Endothelial cell (in vitro differentiated cells): Measurements from ENCODE around the gene EPHB1. TPM values are rescaled to one million over a fixed set of nuclear protein-coding genes. Genes with fewer than 3 reads are reported as not detected.

Experiments used
- DNase-seq: peaks from one replicate; pipeline ENCODE4 v3.0.0; 2021; ENCODE audit warnings: low spot score
- H3K27ac Mint-ChIP-seq: one replicate; pipeline ENCODE4 v1.8.0; 2021; ENCODE audit warnings: mixed read lengths, inconsistent platforms; ENCODE audit not compliant: unreplicated experiment
- H3K27me3 Mint-ChIP-seq: one replicate; pipeline ENCODE4 v1.8.0; 2021; ENCODE audit warnings: mild to moderate bottlenecking, moderate library complexity, mixed read lengths, inconsistent platforms; ENCODE audit not compliant: unreplicated experiment
- H3K36me3 Mint-ChIP-seq: one replicate; pipeline ENCODE4 v1.8.0; 2021; ENCODE audit warnings: mild to moderate bottlenecking, low read depth, mixed read lengths, inconsistent platforms; ENCODE audit not compliant: unreplicated experiment
- H3K4me1 Mint-ChIP-seq: one replicate; pipeline ENCODE4 v1.8.0; 2021; ENCODE audit warnings: mild to moderate bottlenecking, mixed read lengths, inconsistent platforms; ENCODE audit not compliant: unreplicated experiment
- H3K4me3 Mint-ChIP-seq: one replicate; pipeline ENCODE4 v1.8.0; 2021; ENCODE audit warnings: mild to moderate bottlenecking, mixed read lengths, inconsistent platforms; ENCODE audit not compliant: unreplicated experiment
- H3K9me3 Mint-ChIP-seq: one replicate; pipeline ENCODE4 v1.8.0; 2021; ENCODE audit warnings: mixed read lengths, inconsistent platforms; ENCODE audit not compliant: unreplicated experiment
- total RNA-seq: library from RNA; stranded (reverse); fragmentation: NEBNext Ultra II Directional; extraction: Animal tissue kit (Norgen Biotek cat#: 25700); gene quantifications from one replicate; pipeline ENCODE4 v1.2.1, GENCODE V29; 2021; ENCODE audit not compliant: unreplicated experiment
- TF ChIP-seq, protein P1 (sequence below): fragments of 200-600 bp; sonication (generic); IDR thresholded peaks from one replicate; pipeline ENCODE4 v1.5.0; 2021; ENCODE audit warnings: antibody characterized with exemption; ENCODE audit not compliant: unreplicated experiment

EPHB1 gene
- total RNA-seq, 1 donor from 2014 or later, result 5.7 TPM

DNA sequence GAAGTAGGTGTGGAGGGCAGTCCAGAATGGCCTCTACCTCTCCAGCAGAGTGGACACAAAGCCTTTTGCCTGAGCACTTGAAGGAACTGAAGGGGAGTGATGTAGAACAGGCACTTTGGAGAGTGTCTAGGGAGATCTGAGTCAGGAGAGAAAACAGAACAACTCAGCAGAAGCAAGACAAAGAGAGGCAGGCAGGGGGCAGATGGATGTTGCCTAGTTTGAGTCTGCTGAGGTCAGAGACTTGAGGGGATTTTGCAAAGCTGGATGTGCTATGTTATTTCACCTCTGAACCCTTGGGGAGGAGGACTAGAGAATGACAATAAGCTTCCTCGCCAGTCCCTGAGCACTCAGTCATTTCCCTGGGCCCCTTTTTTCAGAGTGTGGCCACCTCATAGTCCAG lies 366.4 kb downstream of the EPHB1 start:
- no peaks in the 10 kb centered on the region for H3K9me3 Mint-ChIP-seq
- no peak overlapping the region for H3K4me3 Mint-ChIP-seq
- no peak for DNase-seq

DNA sequence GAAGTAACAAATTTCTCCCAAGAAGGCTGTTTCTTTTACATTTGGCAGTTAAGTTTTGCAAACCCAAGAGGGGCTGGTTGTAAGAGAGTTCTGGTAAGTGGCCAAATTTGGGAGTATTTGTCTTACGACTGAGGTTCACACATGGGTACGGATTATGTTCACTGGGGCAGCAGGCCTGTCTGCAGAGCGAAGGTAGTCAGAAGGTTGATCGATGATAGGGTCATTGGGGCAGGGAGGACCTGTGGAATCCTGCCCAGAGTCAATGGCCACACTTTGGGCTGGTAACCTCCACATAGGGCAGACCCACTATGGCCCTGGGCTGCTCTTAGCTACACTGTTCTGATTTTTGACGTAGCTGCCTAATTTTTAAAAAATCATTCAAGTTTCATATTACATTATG lies 368.6 kb downstream of the EPHB1 start:
- peaks cover 4% of the 10 kb centered on the region for H3K27me3 Mint-ChIP-seq

More for the DNA sequence above, 366.4 kb downstream of the EPHB1 start:
- TF ChIP-seq, protein P1, sequence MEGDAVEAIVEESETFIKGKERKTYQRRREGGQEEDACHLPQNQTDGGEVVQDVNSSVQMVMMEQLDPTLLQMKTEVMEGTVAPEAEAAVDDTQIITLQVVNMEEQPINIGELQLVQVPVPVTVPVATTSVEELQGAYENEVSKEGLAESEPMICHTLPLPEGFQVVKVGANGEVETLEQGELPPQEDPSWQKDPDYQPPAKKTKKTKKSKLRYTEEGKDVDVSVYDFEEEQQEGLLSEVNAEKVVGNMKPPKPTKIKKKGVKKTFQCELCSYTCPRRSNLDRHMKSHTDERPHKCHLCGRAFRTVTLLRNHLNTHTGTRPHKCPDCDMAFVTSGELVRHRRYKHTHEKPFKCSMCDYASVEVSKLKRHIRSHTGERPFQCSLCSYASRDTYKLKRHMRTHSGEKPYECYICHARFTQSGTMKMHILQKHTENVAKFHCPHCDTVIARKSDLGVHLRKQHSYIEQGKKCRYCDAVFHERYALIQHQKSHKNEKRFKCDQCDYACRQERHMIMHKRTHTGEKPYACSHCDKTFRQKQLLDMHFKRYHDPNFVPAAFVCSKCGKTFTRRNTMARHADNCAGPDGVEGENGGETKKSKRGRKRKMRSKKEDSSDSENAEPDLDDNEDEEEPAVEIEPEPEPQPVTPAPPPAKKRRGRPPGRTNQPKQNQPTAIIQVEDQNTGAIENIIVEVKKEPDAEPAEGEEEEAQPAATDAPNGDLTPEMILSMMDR, result no peak
- H3K36me3 Mint-ChIP-seq, result no peaks in the 10 kb centered on the region
- H3K4me1 Mint-ChIP-seq, result no peaks in the 10 kb centered on the region
- no peak overlapping the region for H3K27ac Mint-ChIP-seq
- H3K27me3 Mint-ChIP-seq, result peaks cover 1% of the 10 kb centered on the region

DNA sequence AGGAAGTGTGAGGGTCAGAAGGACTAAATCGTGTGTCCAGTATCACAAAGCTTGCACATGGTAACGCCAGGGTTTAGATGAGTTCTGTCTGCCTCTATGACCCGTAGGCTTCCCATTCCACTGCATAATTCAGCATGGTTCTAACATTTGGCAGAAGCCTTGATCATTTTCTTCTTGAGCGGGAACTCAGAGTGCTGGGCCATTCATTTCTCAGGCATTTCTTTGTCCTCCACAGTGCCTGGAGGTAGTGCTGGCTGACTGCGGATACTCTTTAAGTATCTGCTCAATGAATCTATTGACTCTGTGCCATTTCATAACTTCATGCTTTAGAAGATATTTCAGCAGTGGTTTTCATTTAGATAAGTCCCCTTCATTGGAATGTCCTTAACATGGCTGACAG lies 370.2 kb downstream of the EPHB1 start:
- Mint-ChIP-seq H3K36me3 (no peaks in the 10 kb centered on the region), H3K27me3 (peaks cover 3% of the 10 kb centered on the region), H3K4me3 (no peak overlapping the region), H3K27ac (no peak overlapping the region), H3K9me3 (no peaks in the 10 kb centered on the region), H3K4me1 (peaks cover 2% of the 10 kb centered on the region)
- DNase-seq, result no peak
- TF ChIP-seq, protein P1, result no peak

More for the DNA sequence above, 368.6 kb downstream of the EPHB1 start:
- DNase-seq, result no peak
- TF ChIP-seq, protein P1, result no peak
- Mint-ChIP-seq H3K4me3 (no peak overlapping the region), H3K4me1 (peaks cover 2% of the 10 kb centered on the region), H3K27ac (no peak overlapping the region), H3K36me3 (no peaks in the 10 kb centered on the region), H3K9me3 (no peaks in the 10 kb centered on the region)

DNA sequence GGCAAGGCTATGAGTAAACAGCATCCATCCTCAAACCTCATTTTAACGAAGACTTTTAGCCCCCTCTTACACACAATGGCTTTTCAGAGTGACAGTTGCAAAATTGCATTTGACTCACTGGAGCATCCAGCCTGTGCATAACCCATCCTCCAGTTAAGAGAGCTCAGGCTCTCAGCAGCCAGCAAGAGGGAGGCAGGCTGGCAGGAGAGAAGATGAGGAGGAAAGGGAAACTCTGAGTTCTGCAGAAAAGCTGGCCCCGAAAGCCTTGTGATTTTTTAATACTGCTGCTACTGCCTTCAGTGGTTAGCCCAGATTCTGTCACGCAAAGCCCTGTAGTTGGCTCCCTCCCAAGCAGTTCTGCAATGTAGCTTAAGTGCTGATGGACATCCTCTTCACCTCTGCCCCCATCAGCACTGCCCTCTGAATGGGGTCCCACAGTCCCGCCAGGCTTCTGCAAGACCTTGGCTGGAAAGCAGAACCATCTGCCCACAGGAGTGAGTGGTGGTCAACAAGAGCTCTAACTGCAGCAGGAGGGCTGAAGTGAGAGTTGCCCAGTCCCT lies 371.3 kb downstream of the EPHB1 start:
- no peak for DNase-seq
- Mint-ChIP-seq H3K4me3 (no peak overlapping the region), H3K4me1 (peaks cover 11% of the 10 kb centered on the region), H3K9me3 (no peaks in the 10 kb centered on the region), H3K27me3 (peaks cover 3% of the 10 kb centered on the region), H3K27ac (no peak overlapping the region), H3K36me3 (no peaks in the 10 kb centered on the region)
- TF ChIP-seq, protein P1, result no peak

DNA sequence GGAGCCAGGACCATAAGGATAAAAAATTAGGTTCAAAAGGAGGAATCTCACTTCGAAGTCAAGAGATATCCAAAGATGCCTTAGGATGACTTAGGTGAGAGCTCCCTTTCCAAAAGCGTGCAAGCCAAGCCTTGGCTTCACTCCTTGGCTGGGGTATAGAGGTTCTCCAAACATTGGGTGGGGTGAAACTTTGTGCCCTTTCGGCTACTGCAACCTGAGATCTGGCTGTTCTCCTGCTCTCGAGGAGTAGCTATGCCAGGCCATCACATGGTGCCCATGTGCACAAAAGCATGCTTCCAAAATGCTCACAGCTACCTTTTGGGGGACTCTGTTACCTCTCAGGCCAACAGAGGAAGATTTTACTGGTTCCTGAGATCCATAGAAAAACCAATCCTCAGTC lies 373.8 kb downstream of the EPHB1 start:
- H3K4me3 Mint-ChIP-seq, result no peak overlapping the region
- no peak for DNase-seq
- peaks cover 3% of the 10 kb centered on the region for H3K27me3 Mint-ChIP-seq
- TF ChIP-seq, protein P1, result no peak
- H3K9me3 Mint-ChIP-seq, result no peaks in the 10 kb centered on the region
- H3K4me1 Mint-ChIP-seq, result peaks cover 15% of the 10 kb centered on the region
- H3K27ac Mint-ChIP-seq, result no peak overlapping the region
- no peaks in the 10 kb centered on the region for H3K36me3 Mint-ChIP-seq
